GM18508 (cell line): Measurements from ENCODE around the gene CACNA1I.

Experiments used
- ATAC-seq: cut with Tn5 transposase; IDR thresholded peaks from one replicate; pipeline ENCODE4 v1.9.1; 2021; ENCODE audit warnings: moderate number of reproducible peaks; ENCODE audit not compliant: insufficient read depth, unreplicated experiment

CACNA1I gene

DNA sequence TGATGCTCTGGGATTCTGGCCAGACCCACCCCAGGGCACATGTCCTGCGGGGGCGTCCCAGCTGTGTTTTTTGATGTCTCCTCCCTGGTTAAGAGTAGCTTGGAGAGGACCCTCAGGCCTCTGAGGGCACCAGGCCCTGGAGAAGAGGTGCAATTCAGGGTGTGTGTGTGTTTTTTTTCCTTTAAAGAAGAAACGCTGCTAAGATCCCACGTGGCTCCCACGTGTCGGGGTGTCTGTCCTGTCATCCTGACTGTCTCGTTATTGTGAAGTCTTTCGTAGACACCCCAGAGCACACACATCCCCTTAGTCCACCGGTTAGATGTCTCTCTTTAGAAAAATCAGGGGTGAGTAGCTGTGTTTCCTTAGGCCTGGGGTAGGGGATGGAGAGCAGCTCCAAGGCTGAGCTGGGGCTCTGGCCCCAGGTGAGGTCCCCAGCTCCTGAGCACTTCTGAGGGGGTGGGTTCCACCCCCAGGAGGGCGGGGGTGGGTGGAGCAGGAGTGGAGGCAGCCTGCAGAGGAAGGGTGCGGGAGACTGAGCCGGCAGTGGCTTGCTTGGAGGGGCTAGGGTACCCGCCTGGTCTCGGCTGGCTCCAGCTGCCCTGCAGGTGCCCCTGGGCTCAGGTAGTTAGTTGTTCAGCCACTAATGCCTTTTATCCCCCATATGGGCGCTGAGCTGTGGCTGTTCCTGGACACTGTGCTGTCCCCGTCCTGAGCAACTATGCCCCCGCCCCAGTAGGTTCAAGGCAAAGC lies 116.4 kb downstream of the CACNA1I start:
- no peak for ATAC-seq

DNA sequence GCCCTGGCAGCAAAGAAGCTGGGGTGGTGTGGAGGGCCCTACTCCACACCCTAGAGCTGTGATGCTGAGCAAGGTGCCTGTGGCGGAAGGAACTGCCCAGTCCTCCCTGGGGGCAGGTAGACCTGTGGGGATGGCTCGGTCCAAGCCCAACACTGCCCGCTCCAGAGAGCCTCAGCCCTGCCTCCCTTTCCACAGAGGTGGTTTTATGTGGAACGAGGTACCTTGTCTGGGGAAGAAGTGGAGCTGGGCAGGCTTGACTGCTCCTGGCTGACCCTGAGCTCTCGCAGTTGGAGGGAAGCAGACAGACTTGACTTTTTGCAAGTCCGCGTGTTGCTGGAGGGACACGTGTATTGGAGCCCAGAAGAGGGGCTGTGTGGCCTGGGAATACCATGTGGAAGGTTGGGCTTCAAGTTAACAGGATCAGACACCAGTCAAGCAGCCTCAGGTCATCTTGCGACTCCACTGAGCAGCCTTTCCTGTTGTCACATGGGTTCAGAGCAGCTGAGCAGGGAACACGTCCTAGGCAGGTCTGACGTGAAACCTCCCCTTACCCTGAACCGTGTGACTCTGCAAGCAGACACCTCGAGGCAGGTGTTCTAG lies 117.7 kb downstream of the CACNA1I start:
- no peak for ATAC-seq

DNA sequence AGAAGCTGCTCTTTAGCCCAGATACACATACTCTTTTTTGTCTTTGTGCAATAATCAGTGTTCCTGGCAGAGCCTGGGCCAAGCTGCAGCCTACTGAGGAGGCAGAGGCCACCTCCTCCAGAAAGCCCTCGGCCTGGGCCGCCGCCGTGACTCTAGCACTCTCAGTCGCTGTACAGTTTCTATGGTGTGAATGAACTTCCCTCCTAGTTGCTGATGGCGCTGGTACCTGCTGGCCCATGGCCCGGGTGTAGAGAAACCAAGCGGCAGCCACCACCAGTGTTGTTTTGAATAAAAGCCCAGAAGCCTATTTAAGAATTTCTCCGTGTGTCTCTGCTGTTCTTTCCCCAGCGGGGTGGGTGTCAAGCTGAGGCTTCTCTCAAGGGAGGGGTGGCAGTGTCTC lies 118.9 kb downstream of the CACNA1I start:
- ATAC-seq: no peak

DNA sequence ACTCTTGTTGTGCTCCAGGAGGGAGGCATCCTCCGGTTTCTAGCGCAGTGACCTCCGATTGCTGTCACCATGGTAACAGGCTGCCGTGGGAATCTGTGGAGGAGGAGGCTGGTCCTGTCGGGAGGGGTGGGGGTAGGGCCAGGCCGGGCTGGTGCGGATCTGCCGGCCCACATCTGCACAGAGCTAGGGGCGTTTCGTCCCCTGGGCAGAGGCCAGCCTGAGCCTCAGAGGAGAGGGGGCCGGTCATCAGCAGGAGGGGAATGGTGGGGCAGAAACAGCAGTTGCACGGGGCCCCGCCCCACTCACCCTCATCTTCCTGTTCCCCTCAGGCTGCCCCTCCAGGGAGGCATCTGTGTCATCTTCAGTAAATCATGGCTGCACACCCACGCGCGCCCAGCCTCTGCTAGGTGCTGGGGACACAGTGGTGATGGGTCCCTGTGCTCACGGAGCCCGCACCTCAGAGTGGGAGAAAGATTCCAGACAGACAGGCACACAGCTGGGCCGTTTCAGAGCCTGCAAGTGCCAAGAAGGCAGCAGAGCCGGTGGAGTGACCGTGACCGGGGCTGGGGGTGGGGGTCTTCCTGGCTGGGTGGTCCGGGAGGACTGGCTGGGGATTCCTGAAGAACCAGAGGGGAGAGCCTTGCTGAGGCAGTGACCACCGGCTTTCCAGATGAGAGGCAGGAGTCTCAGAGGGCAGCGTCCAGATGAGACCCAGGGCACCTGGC lies 120.5 kb downstream of the CACNA1I start:
- no peak for ATAC-seq

DNA sequence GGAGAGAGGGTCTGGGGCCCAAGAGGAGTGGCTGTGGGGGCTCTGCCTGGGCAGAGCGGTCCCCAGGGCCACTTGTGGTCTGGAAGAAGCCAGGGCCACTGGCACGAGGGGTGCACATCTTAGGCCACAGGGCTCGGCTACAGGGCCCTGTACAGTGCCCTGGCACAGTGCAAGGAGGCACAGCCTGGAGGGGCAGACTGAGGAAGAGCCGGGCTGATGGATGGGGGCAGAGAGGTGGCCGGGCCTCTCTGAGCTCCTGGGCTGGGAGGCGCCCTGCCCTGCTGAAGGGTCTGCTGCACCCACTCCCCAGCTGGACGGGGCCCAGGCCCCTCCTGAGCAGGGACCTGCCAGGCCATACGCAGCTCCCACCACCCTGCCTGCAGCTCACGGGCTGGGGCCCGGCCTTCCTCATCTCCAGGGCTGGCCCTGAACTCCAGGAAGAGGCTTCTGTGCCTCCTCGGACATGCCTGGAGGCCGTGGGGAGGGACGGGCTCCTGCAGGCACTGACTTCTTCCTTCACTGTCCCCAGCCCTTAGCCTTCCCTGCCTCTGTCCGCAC lies 123.5 kb downstream of the CACNA1I start:
- ATAC-seq: no peak

DNA sequence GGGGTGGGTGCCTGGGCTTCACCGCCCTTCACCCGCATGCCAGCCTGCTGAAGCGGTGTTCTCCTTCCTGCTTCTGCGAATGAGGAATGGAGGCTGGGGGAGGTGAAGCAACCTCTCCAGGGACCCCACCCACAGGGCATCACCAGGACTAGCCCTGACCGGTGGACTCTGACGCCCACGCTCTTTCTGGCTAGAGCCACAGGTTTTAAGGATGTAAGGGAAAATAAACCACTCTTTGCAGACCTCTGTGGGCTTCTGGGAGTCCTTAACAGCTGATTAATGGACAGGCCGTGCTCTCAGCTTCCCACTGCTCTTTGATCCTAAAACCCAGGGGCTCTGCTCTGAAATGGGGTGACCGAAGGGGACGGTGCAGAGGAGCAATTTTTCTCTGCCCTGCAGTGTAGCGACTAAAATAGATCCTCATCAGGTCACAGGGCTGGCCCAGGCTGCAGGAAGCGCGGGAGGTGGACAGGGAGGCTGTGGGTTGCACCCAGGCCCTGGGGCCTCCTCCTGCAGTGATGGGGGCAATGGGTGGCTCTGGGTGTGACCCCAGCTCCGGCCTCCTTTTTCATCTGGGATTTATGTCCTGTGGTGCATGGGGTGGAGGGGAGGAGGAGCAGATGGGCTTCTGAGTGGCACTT lies 127.4 kb downstream of the CACNA1I start:
- ATAC-seq: no peak

DNA sequence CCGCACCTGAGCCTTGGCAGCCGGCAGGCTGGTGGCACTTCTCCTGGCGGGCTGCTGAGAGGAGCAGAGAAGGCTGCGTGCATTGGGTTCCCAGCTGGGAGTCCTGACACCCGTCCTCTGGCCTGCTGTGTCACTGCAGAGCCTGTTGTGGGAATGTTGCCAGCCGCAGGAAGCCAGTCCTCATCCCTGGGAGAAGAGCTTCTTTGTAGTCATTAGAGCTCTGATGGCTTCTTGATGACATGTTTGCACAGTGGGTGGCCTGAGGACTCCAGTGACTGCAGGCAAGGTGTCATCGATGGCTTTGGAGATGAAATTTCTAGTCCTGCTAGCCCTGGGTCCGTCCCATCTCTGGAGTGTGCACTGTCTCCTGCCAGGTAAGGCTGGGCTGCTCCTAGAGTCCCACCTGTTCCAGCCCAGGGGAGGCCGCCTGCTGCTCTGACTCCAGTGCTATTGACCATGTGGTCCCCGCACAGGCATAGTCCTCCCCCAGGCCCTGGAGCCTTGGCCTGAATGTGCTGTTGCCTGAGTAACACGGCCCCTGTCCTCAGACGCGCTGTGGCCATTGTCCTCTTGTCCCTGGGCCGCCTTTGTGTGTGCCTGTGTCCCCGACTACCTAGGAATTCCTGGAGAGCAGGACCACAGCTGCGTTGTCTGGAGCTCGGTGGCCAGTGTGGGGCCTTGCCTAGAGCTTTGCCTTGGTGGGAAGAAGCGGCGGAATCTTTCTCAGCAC lies 129.2 kb downstream of the CACNA1I start:
- no peak for ATAC-seq

DNA sequence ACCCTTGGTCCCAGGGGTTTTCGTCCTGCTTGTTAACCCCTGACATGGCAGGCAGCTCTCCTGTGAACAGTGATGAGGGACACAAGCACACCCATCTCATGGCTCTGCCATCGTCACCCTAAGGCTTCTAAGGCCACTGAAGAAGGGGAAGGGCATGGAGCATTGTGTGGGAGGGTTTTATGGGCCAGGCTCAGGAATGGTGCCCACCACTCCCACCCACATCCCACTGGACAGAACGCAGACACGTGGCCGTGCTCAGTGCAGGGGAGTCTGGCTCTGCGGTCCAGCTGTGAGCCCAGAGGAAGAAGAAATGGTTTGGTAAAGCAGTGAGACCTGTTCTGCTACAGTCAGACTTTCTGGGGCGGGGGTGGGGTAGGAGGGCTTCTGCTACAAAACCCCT lies 130.0 kb downstream of the CACNA1I start:
- ATAC-seq: no peak

DNA sequence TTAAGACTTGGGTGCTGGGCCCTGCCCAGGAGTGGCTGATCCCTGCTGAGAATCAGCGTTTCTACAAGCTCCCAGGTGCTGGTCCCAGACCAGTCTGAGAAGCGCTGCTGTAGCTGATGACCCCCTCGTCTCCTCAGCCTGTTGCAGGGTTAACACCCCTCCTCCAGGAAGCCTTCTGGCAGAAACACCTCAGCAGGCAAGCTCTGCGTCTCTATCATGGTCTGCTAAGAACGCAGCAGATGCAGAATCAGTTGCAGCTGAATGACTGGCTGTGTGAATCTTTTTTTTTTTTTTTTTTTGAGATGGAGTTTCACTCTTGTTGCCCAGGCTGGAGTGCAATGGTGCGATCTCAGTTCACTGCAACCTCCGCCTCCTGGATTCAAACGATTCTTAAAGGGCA lies 132.5 kb downstream of the CACNA1I start:
- ATAC-seq: no peak

DNA sequence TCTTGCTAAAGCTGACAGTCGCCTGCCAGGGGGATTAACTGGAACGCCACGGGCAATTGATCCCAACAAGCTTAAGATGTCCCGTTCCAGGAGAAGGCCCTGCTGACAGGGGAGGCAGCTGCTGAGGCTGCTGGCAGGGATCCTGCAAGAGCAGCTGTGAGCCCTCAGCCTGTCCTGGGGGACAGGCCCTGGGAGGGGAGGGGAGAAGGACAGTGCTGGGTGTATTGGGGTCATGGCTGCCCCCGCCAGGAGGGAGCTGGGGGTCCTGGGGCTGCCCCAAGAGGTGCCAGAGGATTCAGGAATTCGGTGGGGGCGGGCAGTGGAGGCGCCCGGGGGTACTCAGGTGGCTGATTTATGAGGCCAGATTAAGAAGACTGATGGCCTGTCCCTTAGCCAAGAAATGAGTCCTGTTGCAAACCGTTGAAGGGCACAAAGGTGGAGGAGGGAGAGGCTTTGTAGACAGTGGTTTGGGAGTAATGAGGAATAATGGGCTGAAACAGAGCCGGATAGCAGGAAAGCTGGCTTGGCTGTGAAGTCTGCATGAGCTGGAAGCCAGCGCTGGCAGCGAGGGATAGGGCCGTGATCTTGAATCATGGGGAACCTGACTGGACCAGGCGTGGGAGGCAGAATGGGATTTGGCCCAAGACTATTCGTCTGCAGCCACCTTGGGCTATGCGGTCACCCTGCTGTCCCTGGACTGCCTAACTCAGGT lies 133.5 kb downstream of the CACNA1I start:
- no peak for ATAC-seq

DNA sequence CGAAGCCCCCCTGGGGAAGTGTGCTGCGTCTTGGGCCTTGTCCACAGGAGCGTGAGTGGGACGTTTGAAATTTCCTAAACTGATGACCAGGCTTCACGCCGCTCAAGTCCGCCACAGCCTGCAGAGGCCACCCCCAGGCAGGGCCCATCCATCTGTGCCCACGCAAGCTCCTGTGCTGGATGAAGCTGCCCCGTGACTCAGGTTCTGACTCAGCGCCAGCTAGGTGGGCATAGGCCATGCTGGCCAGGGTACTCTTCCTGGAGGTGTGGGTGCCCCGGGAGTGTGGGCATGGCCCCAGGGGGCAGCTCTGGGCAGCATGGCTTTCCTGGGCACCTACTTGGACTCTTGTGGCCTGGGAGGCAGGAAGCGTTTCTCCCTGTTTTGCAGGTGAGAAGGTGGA lies 134.8 kb downstream of the CACNA1I start:
- ATAC-seq: no peak

DNA sequence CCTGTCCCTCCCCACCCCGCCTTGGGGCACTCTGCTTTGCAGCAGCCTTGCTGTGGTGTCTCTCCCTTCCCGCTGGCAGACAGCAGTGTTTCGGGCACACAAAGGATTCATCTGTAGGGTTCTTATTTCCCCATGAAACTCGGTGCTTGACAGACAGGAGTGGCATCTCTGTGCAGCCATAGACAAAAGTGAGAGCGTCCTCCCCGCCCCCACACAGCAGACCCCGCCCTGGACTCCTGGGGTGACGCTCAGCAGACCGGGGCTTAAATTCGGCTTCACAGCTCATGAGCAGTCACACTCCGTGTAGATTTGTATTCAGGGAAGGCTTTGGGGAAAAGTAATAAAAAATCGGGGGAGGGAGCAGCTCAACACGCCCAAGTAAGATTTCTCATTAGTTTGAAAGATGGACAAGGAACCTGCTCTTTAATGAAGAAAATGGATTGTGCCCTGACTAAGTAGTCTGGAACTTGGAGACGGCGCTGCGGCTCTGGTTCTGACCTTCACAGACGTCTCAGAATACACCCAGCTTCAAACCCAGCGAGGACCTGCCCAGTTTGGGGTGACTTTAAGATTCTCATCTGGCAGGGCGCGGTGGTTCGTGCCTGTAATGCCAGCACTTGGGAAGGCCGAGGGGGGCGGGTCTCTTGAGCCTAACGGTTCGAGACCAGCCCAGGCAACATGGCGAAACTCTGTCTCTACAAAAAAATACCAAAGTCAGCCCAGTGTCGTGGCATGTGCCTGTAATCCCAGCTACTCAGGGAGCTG lies 136.0 kb downstream of the CACNA1I start:
- no peak for ATAC-seq

DNA sequence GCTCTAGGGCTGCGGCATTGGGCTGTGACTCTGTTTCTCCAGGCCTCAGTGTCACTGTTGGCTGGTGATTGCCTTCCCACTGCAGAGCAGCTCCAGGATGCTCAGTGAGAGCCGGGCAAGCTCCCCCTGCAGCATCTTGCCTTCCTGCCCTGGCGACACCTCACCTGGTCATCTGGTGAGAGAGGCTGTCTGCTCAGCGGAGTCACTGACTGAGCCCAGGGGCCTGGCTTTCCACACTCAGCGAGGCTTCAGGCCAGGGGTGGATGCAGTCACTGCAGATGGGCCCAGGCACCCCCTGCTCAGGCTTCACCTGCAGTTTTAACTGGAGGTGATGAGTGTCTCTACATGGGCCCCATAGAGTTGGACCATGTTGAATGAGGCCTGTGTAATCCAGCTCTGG lies 136.8 kb downstream of the CACNA1I start:
- ATAC-seq: no peak

DNA sequence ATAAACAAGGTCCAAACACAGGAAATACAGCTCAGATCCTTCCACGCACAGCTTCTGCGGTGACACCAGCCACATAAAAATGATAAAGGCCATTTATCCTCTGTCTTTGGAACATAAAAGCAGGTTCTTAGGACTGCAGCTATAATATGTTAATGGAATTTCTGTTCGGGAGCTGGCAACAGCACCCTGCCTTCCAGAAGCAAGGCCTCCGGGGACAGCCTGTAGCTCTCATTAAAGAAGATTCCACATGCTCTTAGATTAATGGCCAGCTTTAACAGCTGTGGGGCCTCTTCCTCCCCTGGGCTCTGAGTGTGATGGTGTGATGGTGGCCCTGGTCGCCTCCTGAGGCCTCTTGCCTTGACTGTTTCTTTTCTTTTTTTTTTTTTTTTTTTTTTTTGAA lies 137.3 kb downstream of the CACNA1I start:
- no peak for ATAC-seq

DNA sequence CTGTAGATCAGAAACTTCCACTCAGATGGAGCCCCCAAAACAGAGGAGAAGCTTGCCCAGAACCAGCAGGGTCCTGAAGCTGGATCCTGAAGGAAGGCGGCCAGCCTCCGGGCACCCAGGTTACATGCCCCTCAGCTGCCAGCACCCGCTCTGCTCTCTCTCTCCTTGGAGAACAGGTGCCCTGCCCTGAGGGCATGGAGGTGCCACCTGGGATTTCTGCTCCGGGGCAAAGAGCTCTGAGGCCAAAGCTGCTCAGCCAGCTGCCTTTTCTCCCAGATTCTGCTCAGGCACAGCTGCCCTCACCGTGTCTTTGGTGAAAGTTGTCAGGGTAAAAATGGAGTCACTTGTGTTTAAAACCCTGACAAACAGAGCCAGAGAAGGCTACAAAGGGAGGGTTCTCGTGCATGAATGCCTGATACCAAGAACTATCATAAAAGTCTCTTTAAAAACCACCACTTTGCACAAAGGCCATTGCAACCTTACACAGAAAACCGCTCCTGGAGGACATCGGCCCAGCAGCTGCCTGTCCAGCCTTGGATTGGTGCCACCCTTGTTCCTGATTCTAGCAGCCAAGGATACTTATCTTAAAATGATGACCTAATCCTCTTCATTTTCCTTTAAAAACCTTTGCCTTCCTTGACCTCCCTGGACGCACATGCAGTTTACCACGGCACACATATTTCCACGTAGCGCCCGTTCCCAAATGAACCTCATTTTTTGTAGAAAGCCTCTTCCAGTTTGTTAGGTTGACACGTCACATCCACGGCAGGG lies 140.0 kb downstream of the CACNA1I start:
- no peak for ATAC-seq

DNA sequence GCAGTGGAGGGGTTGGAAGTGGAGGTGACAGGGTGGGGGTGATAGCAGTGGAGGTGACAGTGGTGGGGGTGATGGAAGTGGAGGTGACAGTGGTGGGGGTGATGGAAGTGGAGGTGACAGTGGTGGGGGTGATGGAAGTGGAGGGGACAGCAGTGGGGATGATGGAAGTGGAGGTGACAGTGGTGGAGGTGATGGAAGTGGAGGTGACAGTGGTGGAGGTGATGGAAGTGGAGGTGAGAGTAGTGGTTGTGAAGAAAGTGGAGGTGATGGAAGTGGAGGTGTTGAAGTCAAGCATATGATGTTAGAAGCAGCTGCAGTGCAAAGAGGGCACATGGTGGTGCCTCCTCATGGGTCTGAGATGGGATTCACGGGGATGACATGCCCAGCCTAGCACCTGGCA lies 141.5 kb downstream of the CACNA1I start:
- no peak for ATAC-seq

DNA sequence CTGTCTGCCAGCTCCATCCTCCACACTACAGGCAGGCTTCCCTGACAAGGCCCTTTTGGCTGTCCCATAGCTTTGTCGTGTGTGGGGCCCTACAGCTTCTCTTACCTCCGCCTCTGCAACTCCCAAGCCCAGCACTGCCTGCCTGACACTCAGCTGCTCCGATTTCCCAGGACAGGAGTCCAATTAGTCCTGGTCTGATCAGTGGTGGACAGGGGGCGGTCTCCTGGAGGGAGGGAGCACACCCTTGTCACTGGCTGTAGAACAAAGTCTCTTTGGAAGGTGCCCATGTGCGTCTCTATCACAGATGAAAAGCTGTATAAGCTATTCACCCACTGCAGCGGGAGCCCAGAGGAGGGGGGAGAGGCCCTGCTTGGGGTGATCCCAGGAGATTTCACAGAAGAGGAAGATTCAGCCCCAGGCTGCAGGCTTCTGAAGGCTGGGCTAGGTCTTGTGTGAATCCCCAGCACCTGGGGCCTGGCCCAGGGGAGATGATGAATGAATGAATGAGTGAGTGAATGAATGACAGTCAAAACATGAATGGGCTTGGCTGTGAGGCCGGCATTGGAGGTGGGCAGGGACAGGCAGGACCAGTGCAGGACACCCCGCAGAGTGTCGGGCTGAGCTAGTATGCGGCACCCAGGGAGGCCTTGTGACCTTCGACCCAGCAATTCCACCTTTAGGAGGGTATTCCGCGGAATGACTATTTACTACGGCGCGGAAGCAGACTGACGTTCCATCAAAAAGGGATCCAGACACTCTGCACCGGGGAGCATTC lies 142.4 kb downstream of the CACNA1I start:
- no peak for ATAC-seq
